Fibroblast of pulmonary artery (primary cell): ENCODE results near the gene NUDCD2.
A peak's percentile ranks its signal among the peaks of the same experiment; 100 is the strongest.

Source experiments
- DNase-seq: peaks from one replicate; pipeline ENCODE4 v3.0.0-alpha.2; 2010; ENCODE audit warnings: low read depth
- H3K4me3 ChIP-seq: replicated peaks from 2 replicates; pipeline ENCODE4 v1.5.1; 2011; ENCODE audit warnings: low read depth, mild to moderate bottlenecking, control low read depth, low read length, moderate library complexity
- CTCF ChIP-seq: IDR thresholded peaks from 2 replicates; pipeline ENCODE4 v1.5.1; 2011; ENCODE audit warnings: mild to moderate bottlenecking, control low read depth, low read length, inconsistent platforms; ENCODE audit errors: missing control alignments

NUDCD2 gene, protein sequence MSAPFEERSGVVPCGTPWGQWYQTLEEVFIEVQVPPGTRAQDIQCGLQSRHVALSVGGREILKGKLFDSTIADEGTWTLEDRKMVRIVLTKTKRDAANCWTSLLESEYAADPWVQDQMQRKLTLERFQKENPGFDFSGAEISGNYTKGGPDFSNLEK

DNA sequence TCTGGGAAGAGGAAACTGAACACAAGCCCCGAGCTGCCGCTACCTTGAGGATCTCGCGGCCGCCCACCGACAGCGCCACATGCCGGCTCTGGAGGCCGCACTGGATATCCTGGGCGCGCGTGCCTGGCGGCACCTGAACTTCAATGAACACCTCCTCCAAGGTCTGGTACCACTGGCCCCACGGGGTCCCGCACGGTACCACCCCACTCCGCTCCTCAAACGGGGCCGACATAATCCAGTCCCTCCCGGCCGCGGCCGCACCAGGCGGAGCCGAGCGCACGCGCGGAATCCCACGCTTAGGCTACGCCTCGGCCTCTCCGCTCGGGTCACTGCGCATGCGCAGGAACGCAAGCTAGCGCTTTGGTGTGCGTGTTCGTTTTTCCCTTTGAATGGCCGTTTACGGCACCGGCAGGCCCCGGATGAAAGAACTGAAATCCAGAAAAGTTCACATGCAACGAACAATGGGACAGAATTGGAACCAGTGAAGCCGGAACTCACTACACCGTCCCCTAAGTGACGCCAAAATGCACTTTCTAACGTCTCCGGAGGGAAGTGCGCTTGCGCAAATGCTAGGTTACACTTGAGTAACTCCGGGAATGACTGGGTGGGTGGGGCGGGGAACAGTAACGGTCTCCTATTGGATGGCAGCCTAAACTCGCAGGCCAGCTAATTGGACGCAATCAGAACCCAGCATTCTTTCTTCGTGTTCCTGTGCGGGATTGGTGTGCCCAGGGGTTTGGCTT is at the start of gene NUDCD2:
NUDCD2 (minus strand) TSS at position 284 of the 743 bp plus-strand sequence; CDS start at position 232, 52 bp downstream.
- TF ChIP-seq CTCF = peak; percentile 18
- DNase-seq = peak; percentile 99
- peak within 1 kb of the TSS; percentile 74 for H3K4me3 ChIP-seq

- peak overlapping the region; percentile 47 for H3K4me3 ChIP-seq
- peak; percentile 89 for DNase-seq
- TF ChIP-seq CTCF = no peak
Observed at GRCh38 chr5:163509291-163509951, 49.5 kb upstream of the NUDCD2 start.

DNA sequence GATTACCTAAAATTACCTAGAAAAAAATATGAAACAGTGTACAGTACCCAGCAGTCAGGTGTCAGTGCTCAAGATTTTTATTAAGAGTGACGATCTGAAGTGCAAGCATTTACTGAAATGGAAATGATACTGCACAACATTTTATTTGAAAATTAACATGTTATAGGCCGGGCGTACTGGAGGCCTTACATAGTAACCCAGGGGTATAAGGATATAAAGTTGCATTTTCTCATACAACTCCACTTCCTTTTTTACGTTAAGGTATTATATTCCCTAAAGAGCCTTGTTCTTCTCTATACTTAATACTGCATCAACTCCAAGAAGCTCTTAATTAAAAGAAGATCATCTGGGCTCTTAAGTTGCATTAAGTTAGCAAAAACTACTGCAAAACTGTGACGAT is 48.9 kb upstream of the NUDCD2 start:
- DNase-seq = no peak
- no peak for TF ChIP-seq CTCF
- H3K4me3 ChIP-seq = peak overlapping the region; percentile 47

DNA sequence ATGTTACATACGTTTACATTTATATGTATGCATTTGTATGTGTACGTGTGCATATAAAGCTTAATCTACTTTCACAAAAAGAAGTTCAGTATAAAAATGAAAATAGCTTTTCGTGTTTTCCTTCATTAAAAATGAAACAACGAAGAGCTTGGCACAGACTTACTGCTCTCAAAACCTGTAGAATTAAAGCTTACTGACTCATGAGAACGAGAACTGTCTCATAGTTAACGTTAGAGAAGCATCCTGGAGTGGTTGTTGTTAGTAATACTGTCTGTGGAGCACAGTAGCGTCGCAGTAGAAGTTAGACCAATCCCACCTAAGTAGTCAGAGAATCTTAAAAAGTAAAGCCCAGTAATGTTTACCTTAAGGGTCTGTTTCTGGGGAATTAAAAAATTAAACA is 46.8 kb upstream of the NUDCD2 start:
- peak overlapping the region; percentile 84 for H3K4me3 ChIP-seq
- DNase-seq = peak; percentile 37
- no peak for TF ChIP-seq CTCF

DNA sequence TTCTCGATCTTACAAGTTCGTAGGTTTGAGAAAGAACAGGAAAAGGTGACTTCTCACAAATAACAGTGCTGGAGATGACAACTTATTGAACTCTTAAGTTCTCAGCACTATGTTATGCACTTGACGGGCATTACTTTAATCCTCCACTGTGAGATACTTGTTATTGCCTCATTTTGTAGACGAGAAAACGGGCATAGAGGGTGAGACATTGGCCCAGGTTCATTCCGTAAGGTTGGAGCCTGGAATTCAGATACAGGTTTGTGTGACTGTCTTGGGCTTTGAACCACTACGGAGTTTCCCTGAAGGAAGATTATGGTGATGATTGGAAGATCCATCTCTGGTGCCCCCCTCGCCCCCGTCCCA is 46.2 kb upstream of the NUDCD2 start:
- no peak for TF ChIP-seq CTCF
- no peak for DNase-seq
- peak overlapping the region; percentile 84 for H3K4me3 ChIP-seq

- peak; percentile 41 for TF ChIP-seq CTCF
- DNase-seq = peak; percentile 95
- peak within 1 kb of the TSS; percentile 84 for H3K4me3 ChIP-seq
Observed at GRCh38 chr5:163505368-163506094, 45.6 kb upstream of the NUDCD2 start, which contains the start of gene MAT2B. MAT2B (plus strand) TSS chr5:163505619; CDS start chr5:163505687, 68 bp downstream.
